Neural crest cell (in vitro differentiated cells): Measurements from ENCODE around the gene FMNL3. TPM values are rescaled to one million over a fixed set of nuclear protein-coding genes. Genes with fewer than 3 reads are reported as not detected.

ENCODE experiments used
- DNase-seq: peaks from one replicate; pipeline ENCODE4 v3.0.0; 2021; ENCODE audit warnings: low read depth, mixed read lengths, low spot score
- H3K27ac Mint-ChIP-seq: one replicate; pipeline ENCODE4 v1.8.0; 2021; ENCODE audit warnings: mild to moderate bottlenecking, mixed read lengths; ENCODE audit not compliant: unreplicated experiment
- H3K27me3 Mint-ChIP-seq: 2 replicates; pipeline ENCODE4 v1.8.0; 2021; ENCODE audit warnings: low read depth, mild to moderate bottlenecking, mixed read lengths
- H3K36me3 Mint-ChIP-seq: 2 replicates; pipeline ENCODE4 v1.8.0; 2021; ENCODE audit warnings: low read depth, mild to moderate bottlenecking, mixed read lengths
- H3K4me1 Mint-ChIP-seq: 2 replicates; pipeline ENCODE4 v1.8.0; 2021; ENCODE audit warnings: mixed read lengths
- H3K4me3 Mint-ChIP-seq: one replicate; pipeline ENCODE4 v1.8.0; 2021; ENCODE audit warnings: mild to moderate bottlenecking, mixed read lengths
- H3K9me3 Mint-ChIP-seq: 2 replicates; pipeline ENCODE4 v1.8.0; 2021; ENCODE audit warnings: mixed read lengths
- CTCF ChIP-seq: fragments of 200-600 bp; sonication (generic); conservative IDR thresholded peaks from 2 replicates; pipeline ENCODE4 v1.5.0; 2021; ENCODE audit warnings: antibody characterized with exemption, mild to moderate bottlenecking
- long read RNA-seq: library from polyadenylated mRNA; unstranded; transcript quantifications from one replicate; pipeline ENCODE4 v2.0.0, GENCODE V29; 2020
- total RNA-seq: library from RNA; stranded (reverse); gene quantifications from 2 replicates; pipeline ENCODE4 v1.2.1, GENCODE V29; 2021

FMNL3 gene, protein sequence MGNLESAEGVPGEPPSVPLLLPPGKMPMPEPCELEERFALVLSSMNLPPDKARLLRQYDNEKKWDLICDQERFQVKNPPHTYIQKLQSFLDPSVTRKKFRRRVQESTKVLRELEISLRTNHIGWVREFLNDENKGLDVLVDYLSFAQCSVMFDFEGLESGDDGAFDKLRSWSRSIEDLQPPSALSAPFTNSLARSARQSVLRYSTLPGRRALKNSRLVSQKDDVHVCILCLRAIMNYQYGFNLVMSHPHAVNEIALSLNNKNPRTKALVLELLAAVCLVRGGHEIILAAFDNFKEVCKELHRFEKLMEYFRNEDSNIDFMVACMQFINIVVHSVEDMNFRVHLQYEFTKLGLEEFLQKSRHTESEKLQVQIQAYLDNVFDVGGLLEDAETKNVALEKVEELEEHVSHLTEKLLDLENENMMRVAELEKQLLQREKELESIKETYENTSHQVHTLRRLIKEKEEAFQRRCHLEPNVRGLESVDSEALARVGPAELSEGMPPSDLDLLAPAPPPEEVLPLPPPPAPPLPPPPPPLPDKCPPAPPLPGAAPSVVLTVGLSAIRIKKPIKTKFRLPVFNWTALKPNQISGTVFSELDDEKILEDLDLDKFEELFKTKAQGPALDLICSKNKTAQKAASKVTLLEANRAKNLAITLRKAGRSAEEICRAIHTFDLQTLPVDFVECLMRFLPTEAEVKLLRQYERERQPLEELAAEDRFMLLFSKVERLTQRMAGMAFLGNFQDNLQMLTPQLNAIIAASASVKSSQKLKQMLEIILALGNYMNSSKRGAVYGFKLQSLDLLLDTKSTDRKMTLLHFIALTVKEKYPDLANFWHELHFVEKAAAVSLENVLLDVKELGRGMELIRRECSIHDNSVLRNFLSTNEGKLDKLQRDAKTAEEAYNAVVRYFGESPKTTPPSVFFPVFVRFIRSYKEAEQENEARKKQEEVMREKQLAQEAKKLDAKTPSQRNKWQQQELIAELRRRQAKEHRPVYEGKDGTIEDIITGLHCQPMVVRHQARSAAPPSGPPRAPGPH
- 38.9 and 41.4 TPM in 2 replicates for total RNA-seq
- long read RNA-seq, partial matches to known transcripts: 0 of 2 reads
- long read RNA-seq, other reads (novel, unspliced or antisense): 2 of 2 reads

DNA sequence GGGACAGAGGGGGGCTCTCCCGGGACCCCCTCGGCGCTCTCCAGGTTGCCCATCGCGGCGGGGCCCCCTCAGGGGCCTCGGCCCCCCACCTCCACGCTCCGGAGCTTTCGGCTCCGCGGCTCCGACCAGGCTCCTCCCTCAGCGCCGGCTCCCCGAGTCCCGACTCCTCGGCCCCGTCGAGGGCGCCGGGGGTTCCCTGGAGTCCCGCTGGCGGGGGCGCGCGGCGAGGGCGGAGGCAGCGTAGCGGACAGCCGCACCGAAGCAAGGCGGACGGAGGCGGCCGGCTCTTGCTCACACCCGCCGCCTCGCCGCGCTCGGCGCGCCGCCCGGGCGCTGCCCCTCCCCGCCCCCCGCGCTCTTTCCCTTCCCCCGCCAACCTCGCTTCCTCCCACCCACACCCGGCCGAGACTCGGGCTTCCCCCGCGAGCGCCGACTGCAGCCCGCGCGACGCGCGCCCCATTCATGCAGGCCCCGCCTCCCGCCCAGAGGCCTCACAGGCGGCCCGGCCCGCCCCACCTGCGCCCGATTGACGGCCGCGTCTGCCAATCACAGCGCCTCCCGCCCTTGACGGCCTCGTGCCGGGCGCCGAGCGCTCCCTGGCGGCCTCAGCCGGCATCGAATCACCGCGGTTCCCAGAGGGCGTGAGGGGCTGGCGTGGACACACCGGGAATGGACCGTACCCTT is at the start of gene FMNL3:
Gene FMNL3, minus strand, starts transcription at position 278 of the 684 bp plus-strand sequence. Its CDS starts 225 bp downstream, at position 53.
- Mint-ChIP-seq H3K27ac (peak within 1 kb of the TSS; percentile 89), H3K36me3 (peaks cover 2% of the 10 kb centered on the region), H3K4me3 (peak within 1 kb of the TSS; percentile 92), H3K9me3 (peaks cover 4% of the 10 kb centered on the region), H3K27me3 (peaks cover 50% of the 10 kb centered on the region), H3K4me1 (peaks cover 40% of the 10 kb centered on the region)
- peak; percentile 99 for DNase-seq
- peak; percentile 96 for TF ChIP-seq CTCF

DNA sequence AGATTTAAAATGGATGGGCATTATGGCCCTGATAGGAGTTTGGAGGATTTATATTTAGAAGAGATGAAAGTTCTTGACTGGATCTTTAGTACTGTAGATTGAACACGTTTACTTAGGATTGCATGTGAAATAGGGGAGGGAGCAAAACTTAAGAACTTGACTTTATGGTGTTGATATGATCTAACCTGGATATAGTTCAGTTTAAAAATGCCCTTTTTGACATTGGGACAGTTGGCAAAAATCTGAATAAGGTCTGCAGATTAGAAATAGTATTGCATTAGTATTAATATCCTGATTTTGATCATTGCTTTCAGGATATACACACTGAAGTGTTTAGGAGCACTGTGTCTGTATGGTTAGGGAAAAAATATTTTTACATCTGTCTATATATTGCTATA is 43.8 kb upstream of the FMNL3 start:
- H3K27me3 Mint-ChIP-seq: no peaks in the 10 kb centered on the region
- H3K4me3 Mint-ChIP-seq: no peak overlapping the region
- H3K4me1 Mint-ChIP-seq: peaks cover 13% of the 10 kb centered on the region

GRCh38 chr12:49750027-49750995 is 43.1 kb upstream of the FMNL3 start:
- TF ChIP-seq CTCF: no peak
- peaks cover 6% of the 10 kb centered on the region for H3K36me3 Mint-ChIP-seq
- H3K4me1 Mint-ChIP-seq: peaks cover 13% of the 10 kb centered on the region
- DNase-seq: no peak
- no peak overlapping the region for H3K27ac Mint-ChIP-seq
- H3K4me3 Mint-ChIP-seq: no peak overlapping the region
- no peaks in the 10 kb centered on the region for H3K27me3 Mint-ChIP-seq
- H3K9me3 Mint-ChIP-seq: no peaks in the 10 kb centered on the region

More for the DNA sequence above, 43.8 kb upstream of the FMNL3 start:
- no peak for TF ChIP-seq CTCF
- DNase-seq: no peak
- Mint-ChIP-seq H3K36me3 (peaks cover 8% of the 10 kb centered on the region), H3K9me3 (no peaks in the 10 kb centered on the region), H3K27ac (no peak overlapping the region)

GRCh38 chr12:49748800-49749199 is 41.6 kb upstream of the FMNL3 start:
- no peak for DNase-seq
- no peak overlapping the region for H3K27ac Mint-ChIP-seq
- peaks cover 5% of the 10 kb centered on the region for H3K36me3 Mint-ChIP-seq
- H3K27me3 Mint-ChIP-seq: no peaks in the 10 kb centered on the region
- TF ChIP-seq CTCF: no peak
- peaks cover 28% of the 10 kb centered on the region for H3K4me1 Mint-ChIP-seq
- H3K4me3 Mint-ChIP-seq: no peak overlapping the region
- no peaks in the 10 kb centered on the region for H3K9me3 Mint-ChIP-seq
